Breast epithelium (tissue), 3 donors: ENCODE data around the gene SLBP.

Source experiments
- POLR2A ChIP-seq: fragments of 450-650 bp; IDR thresholded peaks from one replicate; pipeline ENCODE4 v1.6.1; 2016; ENCODE audit warnings: antibody characterized with exemption, mild to moderate bottlenecking, moderate library complexity
- TF ChIP-seq, protein P1 (sequence below), 3 donors: fragments of 450-650 bp; IDR thresholded peaks; one replicate each; pipeline ENCODE4 v1.5.1; 2016 to 2017; ENCODE audit warnings: antibody characterized with exemption in 3 of 3, mild to moderate bottlenecking in 3 of 3, moderate library complexity in 3 of 3

DNA sequence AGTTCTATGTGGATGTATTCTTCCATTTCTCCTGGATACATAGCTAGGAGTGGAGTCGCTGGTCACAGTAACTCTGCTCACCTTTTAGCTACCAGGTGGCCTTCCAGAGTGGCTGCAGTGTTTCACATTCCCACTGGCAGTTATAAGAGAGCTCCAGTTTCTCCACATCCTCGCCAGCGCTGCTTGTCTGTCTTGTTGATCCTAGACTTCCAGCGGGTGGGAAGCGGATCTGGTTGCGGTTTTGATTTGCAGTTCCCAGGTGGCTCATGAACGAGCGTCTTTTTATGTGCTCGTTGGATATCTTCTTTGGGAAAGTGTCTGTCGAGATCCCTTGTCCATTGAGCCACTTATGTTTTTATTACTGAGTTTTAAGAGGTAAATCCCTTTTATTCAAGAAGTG lies 20.8 kb upstream of the SLBP start:
- TF ChIP-seq POLR2A, result no peak
- TF ChIP-seq, protein P1, sequence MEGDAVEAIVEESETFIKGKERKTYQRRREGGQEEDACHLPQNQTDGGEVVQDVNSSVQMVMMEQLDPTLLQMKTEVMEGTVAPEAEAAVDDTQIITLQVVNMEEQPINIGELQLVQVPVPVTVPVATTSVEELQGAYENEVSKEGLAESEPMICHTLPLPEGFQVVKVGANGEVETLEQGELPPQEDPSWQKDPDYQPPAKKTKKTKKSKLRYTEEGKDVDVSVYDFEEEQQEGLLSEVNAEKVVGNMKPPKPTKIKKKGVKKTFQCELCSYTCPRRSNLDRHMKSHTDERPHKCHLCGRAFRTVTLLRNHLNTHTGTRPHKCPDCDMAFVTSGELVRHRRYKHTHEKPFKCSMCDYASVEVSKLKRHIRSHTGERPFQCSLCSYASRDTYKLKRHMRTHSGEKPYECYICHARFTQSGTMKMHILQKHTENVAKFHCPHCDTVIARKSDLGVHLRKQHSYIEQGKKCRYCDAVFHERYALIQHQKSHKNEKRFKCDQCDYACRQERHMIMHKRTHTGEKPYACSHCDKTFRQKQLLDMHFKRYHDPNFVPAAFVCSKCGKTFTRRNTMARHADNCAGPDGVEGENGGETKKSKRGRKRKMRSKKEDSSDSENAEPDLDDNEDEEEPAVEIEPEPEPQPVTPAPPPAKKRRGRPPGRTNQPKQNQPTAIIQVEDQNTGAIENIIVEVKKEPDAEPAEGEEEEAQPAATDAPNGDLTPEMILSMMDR (IDR thresholded peaks at IDR 0.05), result no peak
